GM12878 (cell line): ENCODE data around the gene WFDC11. TPM values are rescaled to one million over a fixed set of nuclear protein-coding genes. Genes with fewer than 3 reads are reported as not detected.

Source experiments
- BHLHE40 ChIP-seq, 2 experiments: fragments of 450-650 bp in 1 of 2; IDR thresholded peaks; 2 replicates each; pipeline ENCODE4 v1.6.1; 2011 to 2017; ENCODE audit warnings: low read depth in 2 of 2, borderline replicate concordance in 1 of 2, improper control_type of control experiment in 1 of 2, low read length in 1 of 2, mild to moderate bottlenecking in 1 of 2
- CTCF ChIP-seq, 3 experiments: IDR thresholded peaks in 2 of 3; conservative IDR thresholded peaks in 1 of 3; 2 replicates each; pipeline ENCODE4 v1.5.1; 2011; ENCODE audit warnings: low read depth in 3 of 3, low read length in 3 of 3, mild to moderate bottlenecking in 3 of 3, control low read depth in 2 of 3, moderate library complexity in 2 of 3, inconsistent platforms in 1 of 3, mixed read lengths in 1 of 3; ENCODE audit not compliant: control insufficient read depth in 2 of 3, insufficient read depth in 1 of 3; ENCODE audit errors: extremely low read depth in 1 of 3
- E2F8 ChIP-seq: fragments of 450-650 bp; IDR thresholded peaks from 2 replicates; pipeline ENCODE4 v1.6.1; 2018; ENCODE audit warnings: mild to moderate bottlenecking, low read depth, moderate library complexity; ENCODE audit not compliant: partially characterized antibody
- NBN ChIP-seq: fragments of 450-650 bp; IDR thresholded peaks from 2 replicates; pipeline ENCODE4 v1.6.1; 2016
- PBX3 ChIP-seq: IDR thresholded peaks from 2 replicates; pipeline ENCODE4 v1.6.1; 2011; ENCODE audit warnings: mild to moderate bottlenecking, low read depth, low read length, moderate library complexity; ENCODE audit not compliant: insufficient replicate concordance
- POLR2A ChIP-seq: IDR thresholded peaks from 2 replicates; pipeline ENCODE4 v1.6.1; 2011; ENCODE audit warnings: low read depth, mild to moderate bottlenecking, low read length
- ZBTB33 ChIP-seq: fragments of 450-650 bp; IDR thresholded peaks from 2 replicates; pipeline ENCODE4 v1.6.1; 2017; ENCODE audit warnings: mild to moderate bottlenecking
- ZNF24 ChIP-seq: fragments of 450-650 bp; IDR thresholded peaks from 2 replicates; pipeline ENCODE4 v1.6.1; 2017; ENCODE audit warnings: antibody characterized with exemption, mild to moderate bottlenecking
- polyA plus RNA-seq, 11 experiments: library from polyadenylated mRNA; depleted of rRNA in 4 of 11; unstranded in 6 of 11; stranded (reverse) in 5 of 11; fragments of >200 nt; fragmentation: Nextera tagmentation in 4 of 11; fragmentation: Illumina TruSeq in 1 of 11; extraction: Ambion mirVana in 4 of 11; extraction: Trizol in 1 of 11; gene quantifications; 1 replicate in 1 of 11; 2 replicates in 10 of 11; pipeline versions ENCODE4 v1.2.1 to v1.2.3, GENCODE V29; 2011 to 2016; ENCODE audit warnings: inconsistent platforms in 2 of 11, missing spikeins in 2 of 11, low read depth in 1 of 11
- total RNA-seq, 4 experiments: library from RNA; depleted of rRNA in 3 of 4; stranded (reverse); fragments of >200 nt in 3 of 4; fragmentation: Illumina TruSeq in 1 of 4; extraction: Trizol in 1 of 4; gene quantifications; 2 replicates each; pipeline versions ENCODE4 v1.2.1 to v1.2.3, GENCODE V29; 2013 to 2021

Gene WFDC11
- total and polyA plus RNA-seq, 10 of the 15 experiments (the other 5 are each of a cell fraction or from before 2014, with no cell fraction given) = not detected

- no peak for TF ChIP-seq ZBTB33
- no peak for TF ChIP-seq ZNF24
- no peak for TF ChIP-seq CTCF (IDR thresholded peaks at IDR 0.05 in 2 of 3, conservative IDR thresholded peaks at IDR 0.05 in 1 of 3; ENCODE audit: control insufficient read depth in 2 of 3, extremely low read depth in 1 of 3, insufficient read depth in 1 of 3, low read depth in 3 of 3, low read length in 3 of 3)
- no peak for TF ChIP-seq POLR2A
- TF ChIP-seq BHLHE40 (IDR thresholded peaks at IDR 0.05; ENCODE audit: borderline replicate concordance in 1 of 2, low read depth in 2 of 2, low read length in 1 of 2) = no peak
- no peak for TF ChIP-seq PBX3
- no peak for TF ChIP-seq NBN
- no peak for TF ChIP-seq E2F8
Measured at GRCh38 chr20:45685896-45686295, 15.9 kb upstream of the WFDC11 start (continued).
